Suppressor macrophage treated with lipopolysaccharide for 4 hours (primary cell): Measurements from ENCODE around the gene ZNF319.
A peak's percentile ranks its signal among the peaks of the same experiment; 100 is the strongest.
"Not testable (repeated sequence)": the region's sequence is repeated elsewhere in the genome, so short reads cannot be mapped to it uniquely, and the experiment has no call there.

Experiments used
- DNase-seq: peaks from one replicate; pipeline ENCODE4 v3.0.0-alpha.2; 2020

ZNF319 gene

GRCh38 chr16:58020628-58021521 lies 20.4 kb upstream of the ZNF319 start:
- peak; percentile 53 for DNase-seq

- DNase-seq, result no peak
Observed at GRCh38 chr16:58019866-58020538, 19.5 kb upstream of the ZNF319 start.

GRCh38 chr16:58018803-58019202 lies 18.3 kb upstream of the ZNF319 start:
- DNase-seq, result no peak

GRCh38 chr16:58016840-58017446 lies 16.5 kb upstream of the ZNF319 start:
- DNase-seq, result no peak

- no peak for DNase-seq
Observed at GRCh38 chr16:58013201-58013956, 12.9 kb upstream of the ZNF319 start.

GRCh38 chr16:58012481-58012880 lies 12.0 kb upstream of the ZNF319 start:
- DNase-seq, result no peak

GRCh38 chr16:58011652-58012051 lies 11.2 kb upstream of the ZNF319 start:
- no peak for DNase-seq

GRCh38 chr16:58010886-58011285 lies 10.4 kb upstream of the ZNF319 start:
- DNase-seq, result no peak

GRCh38 chr16:58009856-58010416 lies 9.5 kb upstream of the ZNF319 start:
- DNase-seq, result no peak

GRCh38 chr16:58004736-58005135 lies 4.3 kb upstream of the ZNF319 start:
- not testable (repeated sequence) for DNase-seq

GRCh38 chr16:58002936-58003335 lies 2.5 kb upstream of the ZNF319 start:
- no peak for DNase-seq

GRCh38 chr16:58002416-58002800 lies 1.9 kb upstream of the ZNF319 start:
- DNase-seq, result no peak

GRCh38 chr16:58001781-58002415 lies 1.4 kb upstream of the ZNF319 start:
- DNase-seq, result no peak

- DNase-seq, result peak; percentile 91
Observed at GRCh38 chr16:58000706-58001676, 519 bp upstream of the ZNF319 start, which contains the start of gene USB1. Gene USB1, plus strand, starts transcription at chr16:58001407. Its CDS starts 77 bp downstream, at chr16:58001484.

GRCh38 chr16:57999366-57999970 lies 1.0 kb downstream of the ZNF319 start:
- DNase-seq, result peak; percentile 40

GRCh38 chr16:57998992-57999365 lies 1.5 kb downstream of the ZNF319 start:
- peak; percentile 6 for DNase-seq

GRCh38 chr16:57998486-57998885 lies 2.0 kb downstream of the ZNF319 start:
- peak; percentile 31 for DNase-seq

GRCh38 chr16:57997528-57998265 lies 2.8 kb downstream of the ZNF319 start:
- DNase-seq, result no peak

GRCh38 chr16:57997176-57997527 lies 3.3 kb downstream of the ZNF319 start:
- no peak for DNase-seq
